Measurements from ENCODE around the gene ETFA.

Gene ETFA

GRCh38 chr15:76168237-76168984 is 142.9 kb downstream of the ETFA start:
- no peak for DNase-seq

DNA sequence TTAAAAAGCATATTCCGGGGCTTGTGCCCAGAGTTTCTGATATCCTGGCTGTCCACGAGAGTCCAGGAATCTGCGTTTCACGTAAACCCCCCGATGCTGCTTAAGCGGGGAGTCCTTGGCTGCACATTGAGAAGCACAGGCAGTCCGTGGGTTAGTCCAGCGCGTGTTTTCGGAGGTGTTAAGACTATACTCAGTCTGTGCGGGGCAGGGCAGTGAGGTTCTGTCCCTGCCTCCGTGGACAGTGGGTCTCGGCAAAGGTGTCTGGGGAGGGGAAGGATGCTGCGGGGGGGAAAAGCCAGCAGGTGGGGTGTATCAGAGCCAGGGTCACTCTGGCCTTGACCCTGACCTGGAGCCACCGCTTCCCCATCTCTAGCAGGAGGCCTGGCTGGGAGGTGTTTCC is 145.3 kb downstream of the ETFA start:
- no peak for DNase-seq

Data from DMS153 (cell line).